GM19351 (cell line): ENCODE results near the gene TULP4.
"Not testable (repeated sequence)": the region's sequence is repeated elsewhere in the genome, so short reads cannot be mapped to it uniquely, and the experiment has no call there.

Experiments
- ATAC-seq: cut with Tn5 transposase; IDR thresholded peaks from one replicate; pipeline ENCODE4 v1.9.1; 2021; ENCODE audit warnings: mild to moderate bottlenecking, moderate library complexity; ENCODE audit not compliant: unreplicated experiment

TULP4 gene

DNA sequence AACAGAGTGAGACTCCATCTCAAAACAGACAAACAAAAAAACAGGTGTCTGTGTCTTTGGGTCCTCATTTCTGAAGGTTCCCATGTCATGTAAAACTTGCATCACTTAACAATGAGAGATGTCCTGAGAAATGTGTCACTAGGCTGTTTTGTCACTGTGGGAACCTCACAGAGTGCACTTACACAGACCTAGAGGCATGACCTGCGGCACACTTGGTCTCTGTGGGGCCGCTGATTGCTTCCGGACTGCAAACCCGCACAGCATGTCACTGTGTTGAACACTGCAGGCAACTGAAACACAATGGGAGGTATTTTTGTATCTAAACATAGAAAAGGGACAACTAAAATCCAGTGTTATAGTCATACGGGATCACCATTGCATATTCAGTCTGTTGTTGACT is 205.3 kb downstream of the TULP4 start:
- ATAC-seq, result peak; percentile 79

DNA sequence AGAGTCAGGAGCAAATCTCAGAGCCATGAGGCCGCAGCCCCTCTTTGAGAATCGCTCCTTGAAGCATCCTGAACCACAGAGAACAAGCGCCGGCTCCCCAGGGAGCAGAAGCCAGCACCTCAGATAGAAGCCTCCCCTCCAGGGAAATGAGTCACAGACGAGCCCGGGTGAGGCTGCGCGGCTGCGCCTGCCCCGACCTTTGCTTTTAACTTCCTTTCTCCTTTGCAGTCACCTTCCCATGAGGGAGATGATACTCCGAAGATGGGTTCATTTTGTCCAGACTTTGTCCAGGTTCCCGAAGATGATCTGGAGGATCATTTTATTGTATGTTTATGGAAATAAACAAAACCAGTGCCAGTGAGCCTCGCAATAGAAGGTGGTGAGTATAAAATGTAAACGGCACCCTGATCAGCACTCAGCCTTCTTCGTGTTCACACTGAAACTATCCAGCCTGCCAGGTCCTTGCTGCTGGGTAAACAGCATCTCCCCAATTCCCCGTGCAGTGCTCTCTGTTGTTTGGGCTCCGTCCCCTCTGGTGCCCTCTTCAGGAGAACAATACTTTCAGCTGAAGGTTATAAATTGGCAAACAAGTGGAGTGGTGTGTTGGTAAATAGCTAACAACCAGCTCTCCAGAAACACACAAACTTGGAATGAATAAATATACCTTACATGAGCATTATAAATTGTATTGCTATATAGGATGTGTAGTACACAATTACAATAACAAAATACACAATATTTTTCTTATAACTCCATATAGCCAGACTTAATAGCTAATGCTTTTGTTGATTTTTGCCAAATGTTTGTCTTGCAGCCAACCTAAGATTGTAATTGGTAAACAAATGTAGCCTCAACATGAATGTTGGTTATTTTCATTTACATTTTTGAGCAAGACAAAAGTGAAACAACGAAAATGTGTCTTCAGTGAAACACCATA is 206.2 kb downstream of the TULP4 start:
- peak; percentile 73 for ATAC-seq

DNA sequence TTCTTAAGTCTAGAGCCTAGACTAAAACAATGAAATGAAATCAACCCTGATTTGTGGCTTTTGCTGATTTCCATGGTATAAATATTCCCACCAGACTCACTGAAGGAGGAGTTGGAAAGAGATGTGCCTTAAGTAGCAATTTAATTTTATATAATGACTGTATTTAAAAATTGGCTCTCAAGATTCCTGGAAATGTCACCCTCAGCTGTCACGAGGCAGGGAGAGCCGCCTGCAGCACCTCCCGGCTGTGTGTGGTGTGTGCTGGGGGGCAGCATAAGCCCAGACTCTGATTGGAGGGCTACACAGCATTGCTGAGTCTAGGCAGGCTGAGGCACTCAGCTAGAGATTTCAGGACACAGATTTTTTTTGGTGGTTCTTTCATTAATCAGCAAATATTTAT is 207.0 kb downstream of the TULP4 start:
- no peak for ATAC-seq

DNA sequence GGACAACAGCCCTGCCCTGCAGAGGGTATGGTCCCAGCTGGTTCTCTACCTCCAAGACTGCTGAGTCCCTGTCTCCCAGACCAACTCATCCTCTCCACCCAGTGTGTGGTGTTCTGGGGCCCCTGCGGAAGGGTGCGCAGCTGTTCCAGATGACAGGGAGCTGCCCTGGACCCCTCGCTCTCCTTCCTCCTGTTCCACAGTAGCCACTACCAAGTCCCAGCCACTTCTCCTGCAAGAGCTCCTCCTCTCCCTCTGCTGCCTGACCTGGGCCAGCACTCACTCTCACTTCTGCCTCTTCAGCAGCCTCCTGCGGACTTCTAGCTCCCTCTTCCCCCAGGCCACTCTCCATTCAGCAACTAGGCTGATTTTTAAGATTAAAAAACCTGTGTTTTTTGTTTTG is 207.5 kb downstream of the TULP4 start:
- no peak for ATAC-seq

- not testable (repeated sequence) for ATAC-seq
These were observed 208.7 kb downstream of the TULP4 start for GRCh38 chr6:158520975-158521374.

- no peak for ATAC-seq
These were observed 209.5 kb downstream of the TULP4 start for GRCh38 chr6:158521759-158522158.

GRCh38 chr6:158522616-158523015 is 210.4 kb downstream of the TULP4 start:
- ATAC-seq, result no peak

- no peak for ATAC-seq
These were observed 212.0 kb downstream of the TULP4 start for GRCh38 chr6:158524311-158524710.

DNA sequence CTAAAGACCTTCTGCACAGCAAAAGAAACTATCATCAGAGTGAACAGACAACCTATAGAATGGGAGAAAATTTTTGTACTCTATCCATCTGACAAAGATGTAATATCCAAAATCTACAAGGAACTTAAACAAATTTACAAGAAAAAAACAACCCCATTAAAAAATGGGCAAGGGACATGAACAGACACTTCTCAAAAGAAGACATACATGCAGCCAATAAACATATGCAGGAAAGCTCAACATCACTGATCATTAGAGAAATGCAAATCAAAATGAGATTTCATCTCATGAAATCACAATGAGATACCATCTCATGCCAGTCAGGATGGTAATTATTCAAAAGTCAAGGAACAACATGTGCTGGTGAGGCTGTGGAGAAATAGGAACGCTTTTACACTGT is 215.6 kb downstream of the TULP4 start:
- ATAC-seq, result not testable (repeated sequence)

DNA sequence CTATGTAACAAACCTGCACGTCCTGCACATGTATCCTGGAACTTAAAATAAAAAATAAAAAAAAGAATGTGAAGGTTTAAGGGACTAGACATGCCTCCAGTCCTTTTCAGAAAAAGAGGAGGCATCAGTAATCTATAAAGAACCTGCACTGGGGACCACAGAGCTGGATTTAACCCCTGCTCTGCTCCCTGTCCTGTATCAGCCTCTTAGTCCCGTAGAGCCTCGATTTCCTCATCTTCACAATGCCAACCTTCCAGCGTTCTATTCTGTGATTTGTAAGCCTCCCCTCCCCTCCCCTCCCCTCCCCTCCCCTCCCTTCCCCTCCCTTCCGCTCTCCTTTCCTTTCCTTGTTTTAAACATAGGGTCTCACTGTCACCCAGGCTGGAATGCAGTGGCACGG is 216.6 kb downstream of the TULP4 start:
- no peak for ATAC-seq

GRCh38 chr6:158529629-158530028 is 217.4 kb downstream of the TULP4 start:
- ATAC-seq, result no peak

DNA sequence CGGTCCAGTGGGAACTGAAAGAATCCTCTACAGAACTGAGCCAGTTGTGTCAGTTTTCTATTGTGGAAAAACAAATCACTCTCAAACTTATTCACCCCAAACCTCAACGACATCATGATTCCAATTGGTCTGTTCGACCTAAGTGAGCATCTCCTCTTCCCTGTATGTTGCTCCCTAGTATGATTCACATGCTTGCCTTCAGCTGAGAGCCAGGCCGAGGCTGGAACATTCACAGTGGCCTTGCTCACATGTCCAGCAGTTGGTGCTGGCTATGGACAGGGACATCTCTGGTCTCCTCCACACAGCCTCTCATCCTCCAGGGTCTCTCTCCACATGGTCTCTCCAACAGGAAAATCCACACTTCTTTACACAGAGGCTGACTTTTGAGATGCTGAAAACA is 219.3 kb downstream of the TULP4 start:
- ATAC-seq, result no peak

GRCh38 chr6:158531970-158532369 is 219.7 kb downstream of the TULP4 start:
- ATAC-seq, result no peak

DNA sequence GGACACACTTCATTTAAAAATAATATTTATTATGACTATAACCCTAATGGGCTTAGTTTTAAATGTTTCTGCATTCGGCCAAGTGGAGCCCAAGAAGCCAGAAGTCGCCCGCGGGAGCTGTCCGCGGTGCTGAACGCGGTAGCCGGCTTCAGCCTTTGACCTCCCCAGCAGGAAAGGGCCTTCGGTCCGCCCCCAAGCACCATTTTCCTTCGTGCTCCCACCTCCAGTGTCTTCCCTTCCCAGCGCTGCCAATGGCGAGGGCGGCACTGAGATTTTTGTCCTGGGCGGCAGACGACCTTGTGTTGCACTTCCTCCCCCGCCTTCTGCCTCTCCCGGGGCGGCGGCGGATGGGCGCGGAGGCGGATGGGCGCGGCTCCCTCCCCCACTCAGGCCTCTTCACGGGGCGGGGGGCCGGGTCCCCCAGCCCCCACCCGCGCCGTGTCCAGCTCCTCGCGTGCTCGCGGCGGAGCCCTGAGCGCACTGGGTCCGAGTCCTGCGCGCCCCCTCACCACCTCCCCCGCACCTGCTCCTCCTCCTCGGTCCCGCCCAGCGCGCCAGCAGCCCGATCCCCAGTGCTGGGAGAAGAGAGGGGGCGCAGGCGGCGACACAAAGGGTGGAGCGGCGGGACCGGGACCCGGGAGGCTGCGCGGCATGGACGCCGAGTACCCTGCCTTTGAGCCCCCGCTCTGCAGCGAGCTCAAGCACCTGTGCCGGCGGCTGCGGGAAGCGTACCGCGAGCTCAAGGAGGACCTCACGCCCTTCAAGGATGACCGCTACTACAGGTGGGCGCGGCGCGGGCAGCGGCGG is 224.0 kb downstream of the TULP4 start:
- ATAC-seq, result peak; percentile 53

GRCh38 chr6:158536891-158537798 is 224.9 kb downstream of the TULP4 start:
- peak; percentile 22 for ATAC-seq

DNA sequence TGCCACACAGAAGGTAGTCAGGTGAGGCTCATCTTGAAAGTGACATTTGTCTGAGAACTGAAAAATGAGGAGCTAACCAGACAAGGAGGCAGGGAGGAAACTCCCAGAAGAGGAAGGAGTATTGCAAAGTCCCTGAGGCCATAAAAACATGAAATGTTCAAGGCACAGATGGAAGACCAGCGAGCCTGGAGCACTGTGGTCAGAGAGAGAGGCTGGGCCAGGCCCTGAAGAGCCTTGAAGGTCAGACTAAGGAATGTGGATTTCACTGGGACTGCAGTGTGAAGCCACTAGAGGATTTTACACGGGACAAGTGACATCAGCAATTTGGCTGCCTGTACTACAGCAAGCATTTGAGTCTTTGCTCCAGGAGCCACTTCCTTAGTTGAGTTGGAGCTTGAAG is 226.5 kb downstream of the TULP4 start:
- ATAC-seq, result no peak

GRCh38 chr6:158539413-158539812 is 227.1 kb downstream of the TULP4 start:
- ATAC-seq, result no peak

DNA sequence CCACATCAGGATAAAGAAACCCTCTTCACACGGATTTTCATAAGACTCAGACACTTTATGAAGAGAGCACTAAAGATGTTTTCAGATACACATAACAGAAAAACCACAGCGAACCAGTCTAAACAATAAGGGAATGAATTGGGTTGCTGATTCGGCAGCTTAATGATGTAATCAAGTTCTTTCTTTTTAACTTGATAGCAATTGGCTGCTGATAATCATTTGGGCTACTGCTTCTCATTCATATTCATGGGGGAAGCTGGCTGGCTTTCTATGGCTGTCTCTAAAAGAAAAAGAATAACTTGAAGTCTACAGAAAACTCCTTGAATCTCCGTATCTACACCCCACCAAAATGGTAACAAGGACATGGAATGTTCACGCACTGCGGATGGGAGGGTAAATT is 227.6 kb downstream of the TULP4 start:
- no peak for ATAC-seq

DNA sequence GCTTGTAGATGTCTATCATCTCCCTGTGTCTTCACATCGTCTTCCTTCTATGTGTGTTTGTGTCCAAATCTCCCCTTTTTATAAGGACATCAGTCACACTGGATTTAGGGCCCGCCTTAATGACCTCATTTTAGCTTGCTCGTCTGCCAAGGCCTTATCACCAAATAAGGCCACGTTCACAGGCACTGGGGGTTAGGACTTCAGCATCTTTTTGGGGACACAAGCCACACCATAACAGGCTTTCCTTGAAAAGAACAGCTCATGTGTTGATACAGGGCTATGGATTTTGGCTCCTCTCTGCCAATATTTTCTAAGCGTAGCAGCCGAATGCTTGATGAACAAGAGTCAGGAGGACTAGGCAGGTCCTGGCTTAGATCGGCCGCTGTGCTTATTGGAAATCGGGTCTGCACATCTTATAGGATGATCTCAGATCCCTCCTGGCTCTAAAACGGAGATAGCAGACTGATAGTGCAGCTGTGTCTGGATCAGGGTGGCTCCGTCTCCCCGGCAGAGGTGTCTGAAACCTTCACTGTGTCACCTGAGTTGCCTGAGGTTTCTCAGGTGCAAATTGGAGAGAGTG is 231.4 kb downstream of the TULP4 start:
- ATAC-seq, result no peak

- ATAC-seq, result no peak
These were observed 232.2 kb downstream of the TULP4 start for GRCh38 chr6:158544428-158544827.
